Measurements from ENCODE around the gene GPS1.
A peak's percentile ranks its signal among the peaks of the same experiment; 100 is the strongest.

Gene GPS1

GRCh38 chr17:82092995-82093751, 41.5 kb downstream of the GPS1 start:
- DNase-seq, result no peak

DNA sequence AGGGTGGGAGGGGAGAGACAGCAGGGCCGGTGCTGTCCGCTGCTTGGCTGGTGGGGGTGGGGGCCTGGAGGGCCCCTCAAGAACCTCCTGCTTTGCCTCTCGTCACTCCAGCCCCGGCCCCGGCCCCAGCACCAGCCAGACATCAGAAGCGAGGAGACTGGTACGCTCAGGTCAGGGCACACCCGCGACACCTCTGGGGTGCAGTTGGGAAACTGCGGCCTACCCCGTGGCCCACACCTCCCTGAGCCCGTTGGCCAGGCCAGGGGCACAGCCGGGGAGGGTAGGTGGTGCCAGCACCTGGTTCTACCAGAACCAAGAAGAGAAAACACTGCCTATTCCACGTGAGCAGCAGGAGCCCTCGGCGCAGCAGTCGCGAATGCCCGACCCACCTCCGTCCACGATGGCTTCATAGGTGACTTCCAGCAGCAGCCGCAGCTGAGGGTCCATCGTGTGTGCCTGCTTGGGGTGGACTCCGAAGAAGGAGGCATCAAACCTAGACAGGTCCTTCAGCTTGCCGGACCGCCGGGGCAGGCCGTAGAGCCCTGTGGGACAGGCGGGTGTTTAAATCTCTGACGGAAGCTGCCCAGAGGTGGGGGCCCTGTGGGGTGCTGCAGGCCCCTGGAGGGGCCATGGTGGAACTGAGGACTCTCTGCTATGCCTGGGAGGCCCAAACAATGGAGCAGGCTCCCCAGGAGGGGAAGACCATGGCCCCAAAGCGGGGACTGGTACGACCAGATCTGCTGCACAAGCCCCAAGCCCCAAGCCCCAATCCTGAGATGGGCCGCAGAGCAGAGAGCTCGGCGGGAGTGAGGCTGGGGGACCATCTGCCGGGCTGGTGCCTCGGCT, 43.5 kb downstream of the GPS1 start:
- no peak for DNase-seq

GRCh38 chr17:82095777-82096708, 44.3 kb downstream of the GPS1 start:
- no peak for DNase-seq

GRCh38 chr17:82096709-82097183, 45.0 kb downstream of the GPS1 start:
- DNase-seq, result no peak

- DNase-seq, result peak in 1 of 2 donors; percentile 24
Observed at GRCh38 chr17:82097184-82097918, 45.7 kb downstream of the GPS1 start.

- no peak for DNase-seq
Observed at GRCh38 chr17:82097919-82098168, 46.1 kb downstream of the GPS1 start.

DNA sequence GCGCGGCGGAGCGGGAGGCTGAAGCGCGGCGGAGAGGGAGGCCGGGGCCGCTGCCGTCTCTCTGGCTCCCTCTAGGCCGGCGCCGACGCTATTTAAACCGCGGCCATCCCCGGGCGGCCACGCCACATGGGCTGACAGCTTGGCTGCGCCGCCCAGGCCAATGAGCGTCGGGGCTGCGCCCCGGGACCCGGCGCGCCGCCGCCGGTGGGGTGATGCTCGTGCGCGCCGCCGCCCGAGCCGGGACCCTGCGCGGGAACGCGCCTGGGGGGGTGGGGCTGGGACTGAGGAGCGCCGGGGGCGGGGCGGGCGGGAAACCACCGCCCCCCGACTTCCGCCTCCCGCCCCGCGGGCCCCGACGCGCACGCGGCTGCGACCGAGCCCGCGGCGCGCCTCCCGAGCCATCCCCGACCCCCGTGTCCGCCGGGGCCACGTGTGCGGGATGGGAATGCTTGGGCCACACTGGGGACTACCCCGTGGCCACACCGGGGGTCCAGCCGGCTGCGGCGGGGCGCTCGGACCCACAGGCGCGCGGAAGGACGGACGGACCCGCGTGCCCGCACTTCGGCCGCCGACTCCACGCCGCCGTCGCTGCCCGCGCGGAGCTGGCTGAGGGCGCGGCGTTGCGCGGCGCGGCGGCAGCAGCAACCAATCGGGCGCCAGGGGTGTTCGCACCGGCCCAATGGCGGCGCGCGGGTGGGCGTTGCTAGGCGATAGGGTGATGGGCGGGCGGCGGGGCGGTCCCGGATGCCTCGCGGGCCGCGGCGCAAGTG, 46.7 kb downstream of the GPS1 start, which contains the start of gene FASN:
Gene FASN, minus strand, starts transcription at position 68 of the 770 bp plus-strand sequence. CDS start 1,791 bp downstream, outside the sequence.
- peak; percentile 94 to 96 for DNase-seq

DNA sequence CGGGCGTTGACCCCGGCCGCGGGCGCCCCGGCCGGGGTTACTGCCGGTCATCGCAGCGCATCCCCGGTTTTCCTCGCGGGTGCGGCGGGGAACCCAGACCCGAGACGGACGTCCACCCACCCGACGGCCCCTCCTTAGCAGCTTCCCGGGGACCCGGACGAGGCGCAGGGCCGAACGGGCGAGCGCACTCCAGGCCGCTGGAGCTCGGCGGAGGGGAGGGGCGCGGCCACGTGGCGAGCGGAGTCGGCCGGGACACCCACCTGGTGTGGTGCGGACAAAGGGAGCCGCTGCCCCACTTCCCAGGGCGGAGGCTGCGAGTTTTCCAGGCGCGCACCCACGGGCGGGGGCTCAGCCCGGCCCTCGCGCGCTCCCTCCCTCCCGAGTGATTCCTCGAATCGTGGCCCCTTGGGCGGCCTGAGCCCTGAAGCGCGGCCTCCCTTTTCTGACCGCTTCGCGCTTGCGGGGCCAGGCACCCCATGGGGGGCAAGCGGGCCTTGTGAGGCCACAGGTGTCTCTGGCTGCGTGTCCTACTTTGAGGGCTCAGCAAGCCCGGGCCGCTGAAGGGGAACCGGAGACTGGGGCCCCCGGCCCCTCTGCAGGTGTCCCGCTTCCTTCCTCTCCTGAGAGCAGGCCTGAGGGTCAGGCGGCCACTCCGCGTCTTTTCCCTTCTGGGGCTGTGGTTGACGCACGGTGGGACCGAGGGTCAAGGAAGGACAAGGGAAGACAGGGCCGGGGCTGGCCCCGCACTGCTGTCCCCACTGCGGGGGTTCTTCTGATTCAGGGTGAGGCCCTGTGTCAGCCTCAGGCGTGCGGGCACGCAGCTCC, 47.5 kb downstream of the GPS1 start:
- DNase-seq, result peak in 1 of 2 donors; percentile 13

DNA sequence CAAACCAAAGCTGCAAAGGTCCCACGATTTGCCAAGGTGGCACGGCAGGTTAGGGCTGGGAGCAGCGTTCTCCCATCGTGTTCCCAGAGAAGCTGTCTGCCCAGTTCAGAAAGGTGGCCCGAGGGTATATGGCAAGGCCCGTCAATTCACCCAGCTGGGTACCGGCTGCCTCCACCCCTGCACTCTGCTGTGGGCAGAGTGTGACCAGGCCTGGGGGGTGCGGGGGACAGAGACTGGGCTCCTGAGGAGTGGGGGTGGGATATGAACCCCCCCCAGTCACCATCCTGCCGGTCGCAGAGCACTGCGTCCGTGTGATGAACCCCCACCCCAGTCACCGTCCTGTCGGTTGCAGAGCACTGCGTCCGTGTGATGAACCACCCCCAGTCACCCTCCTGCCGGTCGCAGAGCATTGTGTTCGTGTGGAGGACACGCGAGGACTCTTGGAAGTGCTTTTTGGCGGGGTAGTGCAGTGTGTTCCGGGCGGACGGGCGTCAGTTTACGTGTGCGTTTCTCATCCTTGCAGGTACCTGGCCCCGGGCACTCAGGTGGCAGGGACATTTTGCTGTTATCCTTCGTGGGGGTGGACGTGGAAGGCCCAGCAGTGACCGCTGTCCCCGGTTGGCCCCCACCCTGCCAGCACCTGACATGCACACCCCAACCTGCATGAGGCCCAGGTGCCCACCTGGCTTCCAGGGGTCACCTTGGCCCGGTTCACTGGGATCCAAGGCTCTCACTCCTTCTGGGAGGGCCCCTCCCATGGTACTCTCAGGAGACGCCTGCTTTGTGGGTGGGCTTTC, 49.0 kb downstream of the GPS1 start:
- no peak for DNase-seq

DNA sequence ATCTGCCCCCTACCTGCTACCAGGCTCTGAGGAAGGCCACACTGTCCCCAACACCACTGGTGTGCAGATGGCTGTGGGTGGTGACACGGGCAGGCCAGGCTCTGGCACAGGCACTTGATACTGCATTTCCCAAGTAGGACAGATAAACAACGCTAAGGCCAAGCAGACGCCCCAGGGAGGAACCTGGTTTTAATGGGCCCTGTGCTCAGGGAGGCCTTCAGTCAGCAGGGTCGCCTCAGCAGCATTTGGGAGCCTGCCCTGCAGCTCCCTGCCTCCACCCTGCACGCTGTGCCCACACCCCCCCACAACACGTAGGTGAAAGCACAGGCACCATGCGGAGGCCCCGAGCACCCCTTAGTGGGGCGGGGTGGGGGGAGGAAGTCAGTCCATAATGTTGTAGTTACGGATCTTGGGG, 49.6 kb downstream of the GPS1 start:
- no peak for DNase-seq

GRCh38 chr17:82101767-82102679, 50.3 kb downstream of the GPS1 start:
- no peak for DNase-seq

DNA sequence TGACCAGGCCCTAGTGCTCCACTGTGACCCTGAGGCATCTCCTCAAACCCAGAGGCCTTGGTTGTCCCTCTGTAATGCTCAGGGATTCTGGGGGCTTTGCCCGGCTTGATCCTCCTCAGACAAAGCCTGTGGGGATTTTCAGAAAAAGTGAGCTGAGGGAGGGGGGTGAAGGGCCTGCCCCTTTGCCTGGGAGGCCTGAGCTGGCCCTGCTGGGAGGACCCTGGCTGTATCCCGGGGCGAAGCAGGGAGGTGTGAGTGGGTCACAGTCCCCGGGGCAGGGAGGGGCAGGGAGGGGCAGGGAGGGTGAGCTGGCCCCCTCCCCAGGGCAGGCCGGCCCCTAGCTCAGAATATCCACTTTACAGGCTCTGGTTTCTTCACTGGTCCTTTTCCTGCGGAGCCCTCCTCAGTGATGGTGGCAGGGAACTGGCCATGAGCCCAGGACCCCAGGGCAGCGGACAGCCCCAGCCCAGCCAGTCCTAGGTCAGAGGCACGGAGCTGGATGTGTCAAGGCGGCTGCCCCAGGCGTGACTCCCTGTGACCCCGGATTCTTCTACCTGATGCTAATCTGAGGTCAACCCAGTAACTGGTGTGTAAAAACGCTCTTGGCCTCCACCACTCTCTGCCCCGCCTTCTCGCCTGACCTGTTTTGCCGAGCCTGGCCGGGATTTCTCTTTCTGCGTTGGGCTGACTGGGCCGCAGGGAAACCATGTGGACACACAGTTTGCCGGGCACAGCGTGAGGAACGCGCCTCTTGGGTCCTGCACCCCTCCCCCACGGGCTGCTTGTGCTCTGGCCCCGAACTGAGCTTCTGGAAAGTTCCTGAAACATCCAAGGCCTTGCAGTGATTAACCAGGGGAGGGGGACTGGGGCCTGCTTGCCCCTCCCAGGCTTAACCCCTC, 52.1 kb downstream of the GPS1 start:
- no peak for DNase-seq

DNA sequence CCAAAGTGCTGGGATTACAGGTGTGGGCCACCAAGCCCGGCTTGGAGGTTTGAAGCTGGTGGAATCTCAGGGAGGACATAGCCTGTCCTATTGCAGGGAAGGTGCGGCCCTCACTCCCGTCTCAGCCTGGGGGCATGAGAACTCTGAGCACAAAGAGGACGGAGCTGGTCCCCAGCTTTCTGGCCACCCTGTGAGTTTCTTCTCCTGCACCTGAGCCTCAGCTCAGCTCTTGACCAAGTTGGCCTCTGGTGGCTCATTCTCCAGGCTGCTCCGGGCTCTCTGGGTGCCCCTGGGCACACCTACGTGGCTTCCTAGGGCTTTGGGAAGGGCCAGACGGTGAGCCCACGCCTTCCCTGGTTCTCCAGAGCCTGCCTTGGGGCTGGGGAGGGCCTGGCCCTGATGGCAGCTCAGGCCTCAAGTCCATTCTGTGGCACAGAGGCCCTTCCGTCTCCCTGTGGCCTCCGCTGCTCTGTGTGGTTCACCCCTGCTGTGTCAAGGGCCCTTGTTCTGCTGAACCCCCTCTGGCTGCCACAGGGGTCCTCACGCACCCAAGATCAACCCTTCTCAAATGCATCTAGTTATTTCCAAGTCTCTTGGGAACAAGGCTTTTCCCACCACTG, 53.2 kb downstream of the GPS1 start:
- no peak for DNase-seq

GRCh38 chr17:82105417-82105881, 53.8 kb downstream of the GPS1 start:
- DNase-seq, result no peak

DNA sequence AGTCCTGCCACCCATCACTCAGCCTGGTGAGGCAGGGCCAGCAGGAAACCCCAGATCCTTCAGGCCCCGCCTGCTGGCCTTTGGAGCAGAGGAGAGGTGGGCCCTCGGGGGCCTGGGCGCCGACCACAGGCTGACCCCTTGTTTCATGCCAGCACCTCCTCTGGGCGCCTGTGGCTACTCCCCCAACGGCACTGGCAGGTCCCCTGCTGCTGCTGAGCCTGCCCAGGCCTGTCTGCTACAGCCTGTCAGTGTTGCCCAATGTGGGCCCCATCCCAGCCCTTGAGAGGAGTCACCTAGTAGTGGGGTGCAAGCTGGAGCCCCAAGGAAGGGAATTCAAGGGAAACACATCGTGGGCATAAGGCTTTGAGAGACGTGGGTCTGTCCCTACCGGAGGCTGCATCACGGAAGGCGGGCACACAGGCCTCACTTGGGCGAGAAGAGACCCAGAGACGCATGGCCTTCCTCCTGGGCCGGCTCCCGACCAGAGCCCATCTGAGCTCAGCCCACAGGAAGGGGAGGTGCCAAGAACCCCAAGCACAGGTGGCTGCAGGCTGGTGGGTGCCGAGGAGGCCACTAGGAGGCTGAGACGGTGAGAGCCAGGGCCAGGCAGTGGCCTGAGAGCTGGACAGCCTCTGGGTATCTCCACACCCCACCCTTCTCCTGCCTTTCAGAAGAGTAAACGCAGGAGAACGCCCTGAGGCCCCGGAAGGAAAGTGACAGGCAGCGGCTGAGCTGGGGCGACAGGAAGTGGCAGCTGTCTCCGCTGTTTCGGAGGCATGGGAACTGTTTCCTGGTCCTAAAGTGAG, 54.4 kb downstream of the GPS1 start:
- peak; percentile 61 to 69 for DNase-seq

Measured in CD4-positive, alpha-beta T cell treated with Interferon alpha-2 for 1 hour (primary cell).